SK-N-SH (cell line): ENCODE results near the gene FAM114A1. TPM values are rescaled to one million over a fixed set of nuclear protein-coding genes. Genes with fewer than 3 reads are reported as not detected.

Source experiments
- CTCF ChIA-PET: fragments of 300-600, 350-600 bp; formaldehyde crosslinking; extraction: SDS; loops from one replicate; lab custom pipeline; 2021; lab: Yijun Ruan, JAX
- POLR2A ChIA-PET: fragments of 350-600 bp; sonication (Branson Sonifier 250); formaldehyde crosslinking; extraction: SDS; loops from one replicate; lab custom pipeline; 2020; ENCODE audit warnings: antibody characterized with exemption, inconsistent platforms; lab: Yijun Ruan, JAX
- DNase-seq: peaks from one replicate; pipeline ENCODE4 v3.0.0; 2012
- H2AFZ ChIP-seq: fragments of 200-600 bp; sonication (generic); 2 replicates; pipeline ENCODE4 v1.8.1; 2016; ENCODE audit warnings: antibody characterized with exemption, mild to moderate bottlenecking, low read depth
- H3F3A ChIP-seq: fragments of 200-600 bp; sonication (generic); replicated peaks from 2 replicates; pipeline ENCODE3; 2016; ENCODE audit warnings: antibody characterized with exemption, mild to moderate bottlenecking; ENCODE audit not compliant: insufficient read depth
- H3K27ac ChIP-seq, 2 experiments: fragments of 200-500 bp in 1 of 2; fragments of 200-600 bp in 1 of 2; sonication (Bioruptor generic) in 1 of 2; sonication (generic), shearing (Covaris generic) in 1 of 2; 2 replicates each; pipeline versions ENCODE4 v1.5.1 to v1.6.1; 2014 to 2016; ENCODE audit warnings: low read depth in 2 of 2, inconsistent platforms in 1 of 2, low read length in 1 of 2, mild to moderate bottlenecking in 1 of 2, mixed read lengths in 1 of 2
- H3K27me3 ChIP-seq: fragments of 200-600 bp; sonication (generic), shearing (Covaris generic); 2 replicates; pipeline ENCODE4 v1.6.1; 2016; ENCODE audit warnings: mixed run types; ENCODE audit not compliant: insufficient read depth
- H3K36me3 ChIP-seq, 2 experiments: fragments of 200-500 bp in 1 of 2; fragments of 200-600 bp in 1 of 2; sonication (Bioruptor generic) in 1 of 2; sonication (generic) in 1 of 2; replicated peaks in 1 of 2; 2 replicates each; pipeline versions ENCODE3 to v1.5.1; 2014 to 2016; ENCODE audit warnings: low read length in 1 of 2, mild to moderate bottlenecking in 1 of 2; ENCODE audit not compliant: insufficient read depth in 2 of 2, control insufficient read depth in 1 of 2
- H3K4me1 ChIP-seq, 2 experiments: fragments of 200-500 bp in 1 of 2; fragments of 200-600 bp in 1 of 2; sonication (Bioruptor generic) in 1 of 2; sonication (generic), shearing (Covaris generic) in 1 of 2; 2 replicates each; pipeline versions ENCODE4 v1.5.1 to v1.6.1; 2014 to 2016; ENCODE audit warnings: low read depth in 1 of 2, low read length in 1 of 2, mixed run types in 1 of 2; ENCODE audit not compliant: insufficient read depth in 2 of 2, control insufficient read depth in 1 of 2
- H3K4me2 ChIP-seq: fragments of 200-600 bp; sonication (generic), shearing (Covaris generic); 2 replicates; pipeline ENCODE4 v1.6.1; 2017; ENCODE audit warnings: mixed run types
- H3K4me3 ChIP-seq, 2 experiments: fragments of 200-500 bp in 1 of 2; fragments of 200-600 bp in 1 of 2; sonication (Bioruptor generic) in 1 of 2; sonication (generic), shearing (Covaris generic) in 1 of 2; 2 replicates each; pipeline versions ENCODE4 v1.5.1 to v1.8.1; 2014 to 2016; ENCODE audit warnings: low read depth in 2 of 2, inconsistent platforms in 1 of 2, low read length in 1 of 2, mild to moderate bottlenecking in 1 of 2, mixed read lengths in 1 of 2, moderate library complexity in 1 of 2
- H3K79me2 ChIP-seq: fragments of 200-600 bp; sonication (generic); 2 replicates; pipeline ENCODE4 v1.8.1; 2017; ENCODE audit warnings: mild to moderate bottlenecking; ENCODE audit not compliant: insufficient read depth
- H3K9ac ChIP-seq: fragments of 200-600 bp; sonication (generic); 2 replicates; pipeline ENCODE4 v1.6.1; 2017; ENCODE audit warnings: mixed run types
- H3K9me2 ChIP-seq: fragments of 200-600 bp; sonication (generic); 2 replicates; pipeline ENCODE4 v1.6.1; 2017; ENCODE audit warnings: mixed run types
- H3K9me3 ChIP-seq: fragments of 200-600 bp; sonication (generic); 2 replicates; pipeline ENCODE4 v1.6.1; 2017; ENCODE audit warnings: mixed run types, mild to moderate bottlenecking, moderate library complexity
- H4K20me1 ChIP-seq: fragments of 200-600 bp; sonication (generic); 2 replicates; pipeline ENCODE4 v1.6.1; 2017; ENCODE audit warnings: mild to moderate bottlenecking, mixed run types; ENCODE audit not compliant: insufficient read depth
- CHD2 ChIP-seq: fragments of 150-350 bp; IDR thresholded peaks from 2 replicates; pipeline ENCODE4 v1.6.1; 2018; ENCODE audit warnings: low read length; ENCODE audit not compliant: partially characterized antibody
- CTCF ChIP-seq: fragments of 200-600 bp; sonication (generic); IDR thresholded peaks from 2 replicates; pipeline ENCODE4 v1.6.1; 2017; ENCODE audit warnings: antibody characterized with exemption, mild to moderate bottlenecking, moderate library complexity
- EP300 ChIP-seq, 2 experiments: IDR thresholded peaks; 2 replicates each; pipeline versions ENCODE4 v1.4.0 to v1.6.1; 2012; ENCODE audit warnings: borderline replicate concordance in 1 of 2, low read depth in 1 of 2, low read length in 1 of 2
- EZH2phosphoT487 ChIP-seq: fragments of 200-600 bp; sonication (generic); IDR thresholded peaks from 2 replicates; pipeline ENCODE4 v1.6.1; 2017; ENCODE audit warnings: low read depth, mixed run types, mild to moderate bottlenecking, antibody characterized with exemption, moderate library complexity, borderline replicate concordance
- GABPA ChIP-seq: IDR thresholded peaks from 2 replicates; pipeline ENCODE4 v1.4.0; 2012; ENCODE audit warnings: low read depth, mild to moderate bottlenecking
- IRF3 ChIP-seq: fragments of 150-350 bp; IDR thresholded peaks from 2 replicates; pipeline ENCODE4 v1.6.1; 2016; ENCODE audit warnings: mild to moderate bottlenecking, low read depth, low read length
- NFIC ChIP-seq: IDR thresholded peaks from 2 replicates; pipeline ENCODE4 v1.4.0; 2012; ENCODE audit warnings: borderline replicate concordance
- POLR2AphosphoS5 ChIP-seq: IDR thresholded peaks from 2 replicates; pipeline ENCODE4 v1.6.1; 2012; ENCODE audit warnings: low read depth, low read length
- SMC3 ChIP-seq: IDR thresholded peaks from 2 replicates; pipeline ENCODE4 v1.6.1; 2012; ENCODE audit warnings: low read depth, low read length, improper control_type of control experiment
- TAF1 ChIP-seq: IDR thresholded peaks from 2 replicates; pipeline ENCODE4 v1.6.1; 2012; ENCODE audit warnings: low read depth, mild to moderate bottlenecking, low read length, moderate library complexity, borderline replicate concordance
- TEAD4 ChIP-seq: IDR thresholded peaks from 2 replicates; pipeline ENCODE4 v1.4.0; 2012; ENCODE audit warnings: mild to moderate bottlenecking, borderline replicate concordance; ENCODE audit not compliant: insufficient read depth
- USF1 ChIP-seq: IDR thresholded peaks from 2 replicates; pipeline ENCODE4 v1.4.0; 2012; ENCODE audit warnings: low read depth, borderline replicate concordance
- WGBS: methylation state at CpG from one replicate; pipeline ENCODE4 v1.1.6; 2017; ENCODE audit warnings: low lambda C conversion rate; 5-methylcytosine and 5-hydroxymethylcytosine counted together
- polyA plus RNA-seq, 3 experiments: library from polyadenylated mRNA; depleted of rRNA; stranded (reverse); fragments of >200 nt; gene quantifications; 2 replicates each; pipeline ENCODE4 v1.2.3, GENCODE V29; 2012
- TF ChIP-seq, protein P1 (sequence below): IDR thresholded peaks from 2 replicates; pipeline ENCODE4; 2012
- TF ChIP-seq, protein P2 (sequence below): IDR thresholded peaks from 2 replicates; pipeline ENCODE4 v1.6.1; 2012; ENCODE audit warnings: mild to moderate bottlenecking, low read depth, low read length, moderate library complexity

FAM114A1 gene
- polyA plus RNA-seq, 1 of the 3 experiments (the other 2 are of a cell fraction): 54.2 TPM

- H3K27me3 ChIP-seq: no peaks in the 10 kb centered on the region
- no peaks in the 10 kb centered on the region for H3K9me3 ChIP-seq
- no peak overlapping the region for H3K27ac ChIP-seq
- H3K4me1 ChIP-seq: no peaks in the 10 kb centered on the region
- H3K36me3 ChIP-seq: no peaks in the 10 kb centered on the region
- ChIA-PET CTCF (interaction anchor here (0.9 to 1.5 kb wide), 5 partner anchors 10 to 62 kb away, joined by 3 to 4 read pairs (median 3); partner anchors contain the start of gene TLR10), POLR2A (no interaction called here)
- no peaks in the 10 kb centered on the region for H3K79me2 ChIP-seq
- H3K9me2 ChIP-seq: no peaks in the 10 kb centered on the region
- no peak overlapping the region for H3K4me3 ChIP-seq
- H3K9ac ChIP-seq: no peak overlapping the region
- H3K4me2 ChIP-seq: no peak overlapping the region
- TF ChIP-seq USF1: no peak
- no peak for TF ChIP-seq POLR2AphosphoS5
- no peak for TF ChIP-seq EZH2phosphoT487
- TF ChIP-seq, protein P1, sequence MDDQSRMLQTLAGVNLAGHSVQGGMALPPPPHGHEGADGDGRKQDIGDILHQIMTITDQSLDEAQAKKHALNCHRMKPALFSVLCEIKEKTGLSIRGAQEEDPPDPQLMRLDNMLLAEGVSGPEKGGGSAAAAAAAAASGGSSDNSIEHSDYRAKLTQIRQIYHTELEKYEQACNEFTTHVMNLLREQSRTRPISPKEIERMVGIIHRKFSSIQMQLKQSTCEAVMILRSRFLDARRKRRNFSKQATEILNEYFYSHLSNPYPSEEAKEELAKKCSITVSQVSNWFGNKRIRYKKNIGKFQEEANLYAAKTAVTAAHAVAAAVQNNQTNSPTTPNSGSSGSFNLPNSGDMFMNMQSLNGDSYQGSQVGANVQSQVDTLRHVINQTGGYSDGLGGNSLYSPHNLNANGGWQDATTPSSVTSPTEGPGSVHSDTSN: no peak
- TF ChIP-seq TAF1: no peak
- no peak for TF ChIP-seq IRF3
- no peak for TF ChIP-seq NFIC
- TF ChIP-seq, protein P2, sequence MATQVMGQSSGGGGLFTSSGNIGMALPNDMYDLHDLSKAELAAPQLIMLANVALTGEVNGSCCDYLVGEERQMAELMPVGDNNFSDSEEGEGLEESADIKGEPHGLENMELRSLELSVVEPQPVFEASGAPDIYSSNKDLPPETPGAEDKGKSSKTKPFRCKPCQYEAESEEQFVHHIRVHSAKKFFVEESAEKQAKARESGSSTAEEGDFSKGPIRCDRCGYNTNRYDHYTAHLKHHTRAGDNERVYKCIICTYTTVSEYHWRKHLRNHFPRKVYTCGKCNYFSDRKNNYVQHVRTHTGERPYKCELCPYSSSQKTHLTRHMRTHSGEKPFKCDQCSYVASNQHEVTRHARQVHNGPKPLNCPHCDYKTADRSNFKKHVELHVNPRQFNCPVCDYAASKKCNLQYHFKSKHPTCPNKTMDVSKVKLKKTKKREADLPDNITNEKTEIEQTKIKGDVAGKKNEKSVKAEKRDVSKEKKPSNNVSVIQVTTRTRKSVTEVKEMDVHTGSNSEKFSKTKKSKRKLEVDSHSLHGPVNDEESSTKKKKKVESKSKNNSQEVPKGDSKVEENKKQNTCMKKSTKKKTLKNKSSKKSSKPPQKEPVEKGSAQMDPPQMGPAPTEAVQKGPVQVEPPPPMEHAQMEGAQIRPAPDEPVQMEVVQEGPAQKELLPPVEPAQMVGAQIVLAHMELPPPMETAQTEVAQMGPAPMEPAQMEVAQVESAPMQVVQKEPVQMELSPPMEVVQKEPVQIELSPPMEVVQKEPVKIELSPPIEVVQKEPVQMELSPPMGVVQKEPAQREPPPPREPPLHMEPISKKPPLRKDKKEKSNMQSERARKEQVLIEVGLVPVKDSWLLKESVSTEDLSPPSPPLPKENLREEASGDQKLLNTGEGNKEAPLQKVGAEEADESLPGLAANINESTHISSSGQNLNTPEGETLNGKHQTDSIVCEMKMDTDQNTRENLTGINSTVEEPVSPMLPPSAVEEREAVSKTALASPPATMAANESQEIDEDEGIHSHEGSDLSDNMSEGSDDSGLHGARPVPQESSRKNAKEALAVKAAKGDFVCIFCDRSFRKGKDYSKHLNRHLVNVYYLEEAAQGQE: no peak
- TF ChIP-seq SMC3: no peak
- no peak for TF ChIP-seq GABPA
- TF ChIP-seq CHD2: no peak
- TF ChIP-seq TEAD4: no peak
- no peak for TF ChIP-seq EP300 (IDR thresholded peaks at IDR 0.05; ENCODE audit: borderline replicate concordance in 1 of 2, low read depth in 1 of 2, low read length in 1 of 2)
- TF ChIP-seq CTCF: no peak
- TF ChIP-seq, all 33 proteins: peak for 0
- no peak for DNase-seq
- H3F3A ChIP-seq: no peaks in the 10 kb centered on the region
- no peak overlapping the region for H2AFZ ChIP-seq
- no peaks in the 10 kb centered on the region for H4K20me1 ChIP-seq
- 56% methylated on average over 3 of the region's 3 CpGs for whole genome bisulfite sequencing
These were observed 45.9 kb upstream of the FAM114A1 start for GRCh38 chr4:38821739-38822138.
